ENCODE measurements around the gene SOD3.

The SOD3 gene

DNA sequence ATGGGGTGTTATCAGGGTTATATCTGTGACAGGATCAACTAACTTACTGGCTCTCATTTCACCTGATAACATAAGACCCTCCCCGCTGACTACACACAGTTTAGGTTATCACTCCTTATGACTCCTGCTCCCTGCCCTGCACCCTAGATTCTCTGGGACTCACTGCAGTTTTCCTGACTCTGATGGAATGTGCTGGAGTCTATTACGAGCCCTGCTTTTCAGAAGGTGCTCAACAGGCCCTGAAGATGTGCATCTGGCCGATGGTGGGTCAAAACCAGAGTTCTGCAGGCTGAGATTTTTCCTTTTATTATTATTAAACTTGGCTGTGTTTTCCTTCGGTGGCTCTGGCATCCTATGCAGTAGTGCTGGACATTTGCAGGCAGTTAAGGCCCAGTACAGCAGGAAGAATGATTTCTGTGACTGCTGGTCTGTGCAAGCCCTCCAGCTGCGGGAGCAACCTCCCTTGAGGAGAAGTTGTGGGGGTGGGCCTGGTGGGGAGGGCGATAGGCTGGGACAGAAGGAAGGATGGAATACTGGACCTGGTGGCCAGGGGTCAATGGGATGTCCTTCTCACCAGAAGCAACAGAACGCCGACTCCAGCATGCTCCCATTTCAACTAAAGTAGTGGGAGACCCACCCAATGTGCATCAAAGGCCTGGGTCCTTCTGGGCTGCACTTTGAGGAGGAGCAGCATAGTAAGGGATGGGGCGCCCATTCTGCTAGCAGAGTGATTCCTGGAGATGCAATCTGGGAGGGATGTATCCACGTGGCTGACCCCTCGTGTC lies 11.0 kb downstream of the SOD3 start:
- Mint-ChIP-seq H3K4me1 (ENCODE audit: low read depth) (no peaks in the 10 kb centered on the region), H3K9me3 (ENCODE audit: low read depth) (no peaks in the 10 kb centered on the region), H3K27ac (no peak overlapping the region), H3K27me3 (peaks cover 21% of the 10 kb centered on the region), H3K4me3 (no peak overlapping the region), H3K36me3 (no peaks in the 10 kb centered on the region)

DNA sequence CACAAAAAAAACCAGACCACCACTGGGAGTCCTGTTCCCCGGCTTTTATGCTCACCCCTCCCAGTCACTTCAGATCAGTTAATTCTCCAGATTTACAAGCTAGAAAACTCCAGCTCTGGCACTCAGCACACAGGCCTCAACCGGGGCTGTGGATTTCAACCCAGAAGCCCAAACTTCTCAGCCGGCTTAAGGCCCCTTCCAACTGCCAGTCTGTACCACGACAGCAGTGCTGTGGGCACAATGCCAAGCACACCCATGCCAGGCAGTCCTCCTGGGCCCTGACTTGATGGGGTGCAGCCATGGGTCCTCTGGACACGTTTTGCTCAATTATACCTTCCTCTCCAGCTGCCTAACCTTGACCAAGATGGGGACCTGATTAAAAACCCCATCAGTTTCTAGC lies 12.2 kb downstream of the SOD3 start:
- no peak overlapping the region for H3K27ac Mint-ChIP-seq
- H3K4me1 Mint-ChIP-seq (ENCODE audit: low read depth) = no peaks in the 10 kb centered on the region
- H3K27me3 Mint-ChIP-seq = peaks cover 9% of the 10 kb centered on the region
- H3K36me3 Mint-ChIP-seq = no peaks in the 10 kb centered on the region
- H3K4me3 Mint-ChIP-seq = no peak overlapping the region
- peaks cover 7% of the 10 kb centered on the region for H3K9me3 Mint-ChIP-seq (ENCODE audit: low read depth)

- H3K27ac Mint-ChIP-seq = no peak overlapping the region
- H3K36me3 Mint-ChIP-seq = no peaks in the 10 kb centered on the region
- no peak overlapping the region for H3K4me3 Mint-ChIP-seq
- no peaks in the 10 kb centered on the region for H3K4me1 Mint-ChIP-seq (ENCODE audit: low read depth)
- H3K9me3 Mint-ChIP-seq (ENCODE audit: low read depth) = peaks cover 7% of the 10 kb centered on the region
- peaks cover 5% of the 10 kb centered on the region for H3K27me3 Mint-ChIP-seq
Observed at GRCh38 chr4:24808261-24808660, 12.9 kb downstream of the SOD3 start.

- Mint-ChIP-seq H3K9me3 (ENCODE audit: low read depth) (peaks cover 7% of the 10 kb centered on the region), H3K27me3 (peaks cover 4% of the 10 kb centered on the region), H3K27ac (no peak overlapping the region), H3K4me3 (no peak overlapping the region), H3K4me1 (ENCODE audit: low read depth) (no peaks in the 10 kb centered on the region), H3K36me3 (no peaks in the 10 kb centered on the region)
Observed at GRCh38 chr4:24808955-24809354, 13.6 kb downstream of the SOD3 start.

GRCh38 chr4:24809376-24809775 lies 14.0 kb downstream of the SOD3 start:
- Mint-ChIP-seq H3K27ac (no peak overlapping the region), H3K36me3 (no peaks in the 10 kb centered on the region), H3K4me1 (ENCODE audit: low read depth) (no peaks in the 10 kb centered on the region)

DNA sequence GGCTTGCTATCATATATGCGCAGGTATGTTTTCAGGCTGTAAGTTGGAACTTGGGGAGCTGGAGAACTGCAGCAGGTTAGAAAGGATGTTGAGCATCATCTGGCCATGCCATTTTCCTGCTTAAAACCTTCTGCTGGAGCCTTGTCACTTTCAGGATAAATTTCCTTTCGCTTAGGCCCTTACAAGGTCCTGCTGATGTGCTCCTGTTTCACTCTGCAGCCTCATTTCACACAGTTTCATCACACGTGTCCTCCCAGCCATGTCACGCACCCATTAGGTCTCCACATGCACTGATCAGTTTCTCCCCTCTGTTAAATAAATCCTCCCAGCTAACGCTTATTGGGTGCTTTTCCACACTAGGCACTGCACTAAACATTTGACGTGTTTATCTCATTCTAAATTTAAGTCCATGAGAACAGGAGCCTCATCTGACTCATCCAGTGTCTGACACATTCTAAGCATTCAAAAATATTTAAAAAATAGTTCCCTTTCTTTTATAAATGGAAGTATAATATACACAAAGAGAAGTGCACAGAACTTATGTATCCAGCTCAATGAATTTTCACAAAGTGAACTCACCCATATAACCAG lies 14.5 kb downstream of the SOD3 start:
- no peak overlapping the region for H3K27ac Mint-ChIP-seq
- H3K27me3 Mint-ChIP-seq = peaks cover 2% of the 10 kb centered on the region
- H3K4me3 Mint-ChIP-seq = no peak overlapping the region
- no peaks in the 10 kb centered on the region for H3K4me1 Mint-ChIP-seq (ENCODE audit: low read depth)
- no peaks in the 10 kb centered on the region for H3K36me3 Mint-ChIP-seq
- peaks cover 7% of the 10 kb centered on the region for H3K9me3 Mint-ChIP-seq (ENCODE audit: low read depth)

More at GRCh38 chr4:24809376-24809775, 14.0 kb downstream of the SOD3 start:
- Mint-ChIP-seq H3K9me3 (ENCODE audit: low read depth) (peaks cover 7% of the 10 kb centered on the region), H3K27me3 (peaks cover 4% of the 10 kb centered on the region), H3K4me3 (no peak overlapping the region)

- Mint-ChIP-seq H3K27me3 (peaks cover 2% of the 10 kb centered on the region), H3K27ac (no peak overlapping the region)
Observed at GRCh38 chr4:24810871-24811631, 15.7 kb downstream of the SOD3 start.

GRCh38 chr4:24813732-24814131 lies 18.4 kb downstream of the SOD3 start:
- H3K36me3 Mint-ChIP-seq = no peaks in the 10 kb centered on the region
- peaks cover 7% of the 10 kb centered on the region for H3K9me3 Mint-ChIP-seq (ENCODE audit: low read depth)
- no peaks in the 10 kb centered on the region for H3K4me1 Mint-ChIP-seq (ENCODE audit: low read depth)
- no peak overlapping the region for H3K4me3 Mint-ChIP-seq
- H3K27ac Mint-ChIP-seq = no peak overlapping the region
- no peaks in the 10 kb centered on the region for H3K27me3 Mint-ChIP-seq

More at GRCh38 chr4:24810871-24811631, 15.7 kb downstream of the SOD3 start:
- H3K9me3 Mint-ChIP-seq (ENCODE audit: low read depth) = peaks cover 7% of the 10 kb centered on the region
- no peaks in the 10 kb centered on the region for H3K36me3 Mint-ChIP-seq
- H3K4me3 Mint-ChIP-seq = no peak overlapping the region
- no peaks in the 10 kb centered on the region for H3K4me1 Mint-ChIP-seq (ENCODE audit: low read depth)

DNA sequence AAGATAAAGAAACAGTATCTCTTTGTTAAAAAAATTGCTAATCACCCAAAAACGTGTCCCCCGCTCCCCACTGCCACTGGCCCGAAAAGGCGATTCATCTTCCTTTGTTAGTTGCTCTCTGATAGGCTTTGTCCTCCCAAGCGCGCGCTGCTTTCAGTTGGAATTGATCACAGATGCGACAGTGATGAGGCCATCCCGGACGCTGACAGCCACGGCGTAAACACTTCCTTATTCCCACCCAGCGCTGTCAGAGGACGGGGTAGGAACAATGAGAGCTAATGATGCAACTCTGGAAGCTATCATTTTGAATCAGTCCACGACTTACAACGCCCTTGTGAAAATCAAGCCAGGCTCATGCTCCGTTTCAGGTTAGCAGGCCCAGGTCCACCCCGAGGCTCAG lies 21.4 kb downstream of the SOD3 start:
- H3K9me3 Mint-ChIP-seq (ENCODE audit: low read depth) = peaks cover 7% of the 10 kb centered on the region
- H3K4me3 Mint-ChIP-seq = no peak overlapping the region
- no peaks in the 10 kb centered on the region for H3K36me3 Mint-ChIP-seq
- no peaks in the 10 kb centered on the region for H3K27me3 Mint-ChIP-seq
- no peak overlapping the region for H3K27ac Mint-ChIP-seq
- no peaks in the 10 kb centered on the region for H3K4me1 Mint-ChIP-seq (ENCODE audit: low read depth)

DNA sequence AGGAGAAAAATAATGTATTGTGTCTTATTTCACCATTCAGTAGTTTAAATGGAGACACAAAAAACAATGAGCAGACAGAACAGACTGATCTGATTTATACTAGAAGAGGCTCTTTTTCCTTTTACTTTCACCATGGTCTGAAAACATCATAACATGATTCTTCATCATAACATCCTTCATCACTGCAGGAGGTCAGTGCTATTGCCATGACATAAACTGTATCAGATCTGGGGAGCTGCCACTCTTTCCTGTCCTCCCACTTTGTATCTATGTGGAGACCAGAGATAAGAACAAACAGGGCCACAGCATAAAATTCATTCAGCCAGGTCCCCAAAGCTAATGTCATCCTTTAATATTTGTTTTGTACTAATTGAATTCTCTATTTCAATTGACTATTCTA lies 25.2 kb downstream of the SOD3 start:
- Mint-ChIP-seq H3K27me3 (no peaks in the 10 kb centered on the region), H3K9me3 (ENCODE audit: low read depth) (no peaks in the 10 kb centered on the region), H3K27ac (no peak overlapping the region), H3K4me3 (no peak overlapping the region), H3K36me3 (no peaks in the 10 kb centered on the region), H3K4me1 (ENCODE audit: low read depth) (no peaks in the 10 kb centered on the region)

DNA sequence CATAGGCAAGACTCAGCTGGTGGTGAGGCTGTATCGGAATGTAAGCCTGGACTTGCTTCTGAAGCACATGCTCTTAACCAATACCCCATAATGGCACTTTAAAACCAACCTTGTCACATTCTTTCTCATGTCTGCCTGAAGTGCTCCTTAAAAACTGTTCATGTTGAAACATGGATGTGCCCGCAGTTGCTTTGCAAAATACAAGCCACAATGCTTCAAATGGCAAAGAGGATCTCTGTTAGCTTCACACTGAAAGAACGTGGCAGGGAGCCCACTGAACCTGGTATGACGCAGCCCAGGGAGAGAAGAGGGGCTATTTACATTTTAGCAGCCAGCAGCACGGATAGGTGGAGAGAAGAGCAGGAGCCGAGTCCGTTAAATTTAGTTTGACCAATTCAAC lies 29.3 kb downstream of the SOD3 start:
- no peak overlapping the region for H3K4me3 Mint-ChIP-seq
- H3K4me1 Mint-ChIP-seq (ENCODE audit: low read depth) = no peaks in the 10 kb centered on the region
- no peak overlapping the region for H3K27ac Mint-ChIP-seq
- no peaks in the 10 kb centered on the region for H3K9me3 Mint-ChIP-seq (ENCODE audit: low read depth)
- H3K36me3 Mint-ChIP-seq = no peaks in the 10 kb centered on the region
- peaks cover 6% of the 10 kb centered on the region for H3K27me3 Mint-ChIP-seq

GRCh38 chr4:24831637-24832036 lies 36.3 kb downstream of the SOD3 start:
- Mint-ChIP-seq H3K4me1 (ENCODE audit: low read depth) (no peaks in the 10 kb centered on the region), H3K27ac (no peak overlapping the region), H3K9me3 (ENCODE audit: low read depth) (no peaks in the 10 kb centered on the region)

GRCh38 chr4:24835696-24836095 lies 40.3 kb downstream of the SOD3 start:
- peaks cover 1% of the 10 kb centered on the region for H3K27me3 Mint-ChIP-seq
- H3K9me3 Mint-ChIP-seq (ENCODE audit: low read depth) = no peaks in the 10 kb centered on the region
- H3K27ac Mint-ChIP-seq = no peak overlapping the region
- no peaks in the 10 kb centered on the region for H3K36me3 Mint-ChIP-seq
- no peak overlapping the region for H3K4me3 Mint-ChIP-seq
- no peaks in the 10 kb centered on the region for H3K4me1 Mint-ChIP-seq (ENCODE audit: low read depth)

More at GRCh38 chr4:24831637-24832036, 36.3 kb downstream of the SOD3 start:
- Mint-ChIP-seq H3K4me3 (no peak overlapping the region), H3K27me3 (peaks cover 7% of the 10 kb centered on the region), H3K36me3 (no peaks in the 10 kb centered on the region)

- Mint-ChIP-seq H3K4me1 (ENCODE audit: low read depth) (no peaks in the 10 kb centered on the region), H3K27me3 (peaks cover 1% of the 10 kb centered on the region), H3K9me3 (ENCODE audit: low read depth) (no peaks in the 10 kb centered on the region), H3K27ac (no peak overlapping the region), H3K36me3 (no peaks in the 10 kb centered on the region), H3K4me3 (no peak overlapping the region)
Observed at GRCh38 chr4:24836661-24837242, 41.4 kb downstream of the SOD3 start.

DNA sequence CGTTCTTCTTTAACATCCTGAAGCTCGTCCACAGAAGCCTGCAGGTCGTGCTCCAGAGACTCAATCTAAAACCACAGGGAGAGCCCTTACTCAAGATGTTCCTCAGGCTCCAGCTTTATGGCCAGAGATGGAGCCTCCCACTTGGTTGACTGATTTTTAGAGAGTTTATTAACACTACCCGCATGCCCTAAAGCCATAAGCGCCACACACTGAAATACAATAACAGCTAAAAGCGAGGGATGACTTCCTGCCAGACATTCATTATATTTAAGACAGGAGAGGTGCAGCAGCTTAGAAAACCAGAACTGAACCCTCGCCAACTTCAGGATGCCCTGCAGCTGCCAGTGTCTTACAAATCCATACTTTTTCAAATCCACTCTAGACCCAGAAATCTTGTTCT lies 42.0 kb downstream of the SOD3 start:
- Mint-ChIP-seq H3K36me3 (no peaks in the 10 kb centered on the region), H3K4me3 (no peak overlapping the region), H3K27ac (no peak overlapping the region)

More for the DNA sequence above, 42.0 kb downstream of the SOD3 start:
- no peaks in the 10 kb centered on the region for H3K4me1 Mint-ChIP-seq (ENCODE audit: low read depth)
- H3K9me3 Mint-ChIP-seq (ENCODE audit: low read depth) = no peaks in the 10 kb centered on the region
- H3K27me3 Mint-ChIP-seq = no peaks in the 10 kb centered on the region

Data from activated naive CD8-positive, alpha-beta T cell (primary cell).